Subcutaneous abdominal adipose tissue (tissue), 5 donors: ENCODE measurements around the gene TEX30.
A peak's percentile ranks its signal among the peaks of the same experiment; 100 is the strongest.

Source experiments
- H3K27ac ChIP-seq: one replicate; pipeline ENCODE4 v1.7.0; 2013; ENCODE audit warnings: low read depth, mild to moderate bottlenecking, inconsistent platforms, low read length, moderate library complexity
- H3K27me3 ChIP-seq, 5 donors: one replicate each; pipeline ENCODE4 v1.7.0; 2013; ENCODE audit warnings: low read length in 5 of 5, inconsistent platforms in 1 of 5; ENCODE audit not compliant: control insufficient read depth in 5 of 5, insufficient read depth in 4 of 5
- H3K36me3 ChIP-seq, 5 donors: one replicate each; pipeline ENCODE4 v1.7.0; 2013; ENCODE audit warnings: low read length in 5 of 5; ENCODE audit not compliant: control insufficient read depth in 5 of 5, insufficient read depth in 5 of 5
- H3K4me1 ChIP-seq, 5 donors: one replicate each; pipeline ENCODE4 v1.7.0; 2013; ENCODE audit warnings: low read length in 5 of 5, mild to moderate bottlenecking in 3 of 5, moderate library complexity in 1 of 5; ENCODE audit not compliant: control insufficient read depth in 5 of 5, insufficient read depth in 5 of 5
- H3K4me3 ChIP-seq, 5 donors: one replicate each; pipeline ENCODE4 v1.7.0; 2013; ENCODE audit warnings: low read length in 5 of 5, low read depth in 1 of 5
- H3K9ac ChIP-seq, 5 donors: one replicate each; pipeline ENCODE4 v1.7.0; 2013; ENCODE audit warnings: low read length in 5 of 5, mild to moderate bottlenecking in 4 of 5, moderate library complexity in 3 of 5
- H3K9me3 ChIP-seq, 5 donors: one replicate each; pipeline ENCODE4 v1.7.0; 2013; ENCODE audit warnings: low read length in 5 of 5; ENCODE audit not compliant: control insufficient read depth in 5 of 5
- donor health status: healthy.
- donor health status: healthy.
- donor health status: healthy.
- donor health status: healthy.
- donor health status: healthy.

TEX30 gene

DNA sequence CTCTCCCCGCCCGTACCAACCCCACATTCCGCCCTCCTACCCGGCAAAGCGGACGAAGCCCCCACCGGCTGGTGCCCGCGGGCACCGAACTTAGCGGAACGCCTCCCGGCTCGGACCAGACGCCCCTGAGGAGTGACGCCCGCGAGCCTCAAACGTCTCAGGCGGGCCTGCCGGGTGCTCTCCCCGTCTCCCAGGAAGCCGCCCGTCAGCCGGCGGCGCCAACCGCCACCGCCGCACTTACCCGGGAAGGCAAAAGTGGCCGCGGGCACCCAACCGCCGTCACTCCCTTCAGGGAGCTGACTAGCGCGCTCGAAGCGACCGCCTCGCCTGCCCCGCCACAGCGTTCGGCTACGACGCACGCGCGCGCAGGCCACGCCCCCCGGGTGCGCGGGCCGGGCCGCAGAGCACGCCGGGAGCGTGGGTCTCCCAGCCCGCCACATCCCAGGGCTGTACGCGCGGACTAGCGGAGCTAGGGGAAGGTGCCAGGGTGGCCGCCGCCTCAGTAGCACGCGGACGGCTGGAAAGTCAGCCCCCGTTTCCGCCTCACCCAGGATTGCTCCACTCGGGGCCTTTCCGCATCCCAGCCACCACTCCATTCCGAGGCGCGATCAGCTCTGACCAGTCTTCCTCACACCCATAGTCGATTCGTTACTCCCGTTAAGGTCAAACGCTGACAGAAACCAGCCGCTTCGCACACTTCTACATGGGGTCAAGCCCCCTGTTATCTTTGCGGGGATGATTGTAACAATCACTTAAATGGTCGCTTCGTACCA, at the start of gene TEX30:
Gene TEX30 (minus strand): TSS at position 346 of the 773 bp plus-strand sequence. CDS start 3,760 bp downstream, outside the sequence.
- peaks cover 0 to 19% (median 15%) of the 10 kb centered on the region in 5 donors for H3K4me1 ChIP-seq
- no peaks in the 10 kb centered on the region for H3K27me3 ChIP-seq
- peak within 1 kb of the TSS; percentile 74 for H3K27ac ChIP-seq
- peak within 1 kb of the TSS; percentile 48 to 94 (median 91) for H3K9ac ChIP-seq
- H3K9me3 ChIP-seq = no peaks in the 10 kb centered on the region
- H3K4me3 ChIP-seq = peak within 1 kb of the TSS; percentile 80 to 90 (median 84)
- H3K36me3 ChIP-seq = no peaks in the 10 kb centered on the region

DNA sequence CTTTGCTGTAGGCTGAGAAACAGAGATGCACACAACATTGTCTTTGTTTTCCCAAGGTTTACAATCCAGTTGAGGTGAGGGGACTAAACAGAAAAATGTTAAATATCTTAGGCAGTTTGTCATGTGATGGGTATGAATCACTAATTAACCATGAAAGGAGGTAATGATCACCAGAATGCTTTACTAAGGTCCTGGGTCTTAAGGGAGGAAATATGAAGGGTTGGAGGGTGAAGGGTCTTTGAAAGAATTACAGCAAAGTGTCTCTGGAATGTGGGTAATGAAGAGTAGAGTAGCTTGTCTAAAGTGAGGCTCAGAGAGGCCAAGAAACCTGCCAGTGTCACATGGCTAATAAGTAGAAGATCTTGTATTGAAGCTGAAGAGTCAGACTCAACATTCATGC, 44.3 kb upstream of the TEX30 start:
- H3K9me3 ChIP-seq = no peaks in the 10 kb centered on the region
- H3K4me3 ChIP-seq = no peak overlapping the region
- no peaks in the 10 kb centered on the region for H3K27me3 ChIP-seq
- H3K4me1 ChIP-seq = peaks cover 0 to 5% (median 0%) of the 10 kb centered on the region in 5 donors
- H3K27ac ChIP-seq = no peak overlapping the region
- peaks cover 19 to 31% (median 25%) of the 10 kb centered on the region in 5 donors for H3K36me3 ChIP-seq
- no peak overlapping the region for H3K9ac ChIP-seq

DNA sequence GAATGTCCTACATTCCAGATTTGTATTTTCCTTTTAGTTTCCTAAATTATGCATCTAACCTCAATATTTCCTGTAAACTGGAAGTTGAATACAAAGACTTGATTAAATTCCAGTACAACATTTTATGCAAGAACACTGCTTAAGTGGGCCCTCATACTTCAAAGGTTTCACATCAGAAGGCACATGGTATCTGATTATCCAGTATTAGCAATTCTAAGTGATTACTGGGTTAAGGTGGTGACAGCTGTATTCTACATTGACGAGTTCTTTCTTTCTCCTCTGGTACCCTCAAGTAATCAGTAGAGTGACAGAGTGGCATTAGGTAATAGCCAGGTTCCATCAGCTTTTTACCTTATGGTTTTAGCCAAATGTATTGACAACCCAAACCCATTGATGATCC, 43.7 kb upstream of the TEX30 start:
- Histone ChIP-seq H3K9me3 (no peaks in the 10 kb centered on the region), H3K4me1 (peaks cover 0 to 5% (median 0%) of the 10 kb centered on the region in 5 donors), H3K4me3 (no peak overlapping the region), H3K27me3 (no peaks in the 10 kb centered on the region), H3K36me3 (peaks cover 14 to 24% (median 20%) of the 10 kb centered on the region in 5 donors), H3K27ac (no peak overlapping the region), H3K9ac (no peak overlapping the region)

DNA sequence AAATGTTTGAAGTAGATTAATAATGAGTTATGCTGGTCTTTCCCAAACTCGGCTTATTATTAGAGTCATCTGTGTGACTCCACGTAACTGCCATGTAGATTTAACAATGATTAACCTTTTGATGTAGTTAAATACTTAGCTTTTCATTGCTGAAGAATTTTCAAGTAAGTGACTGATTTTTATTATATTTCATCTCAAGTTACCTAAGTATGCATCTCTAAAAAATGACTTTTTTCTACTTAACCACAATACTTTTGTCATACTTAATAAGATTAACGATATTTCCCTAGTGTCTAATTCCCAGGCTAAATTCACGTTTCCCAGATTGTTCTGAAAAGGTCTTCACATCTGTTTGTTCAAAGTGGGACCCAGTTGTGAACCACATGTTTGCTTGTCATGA, 43.1 kb upstream of the TEX30 start:
- H3K4me3 ChIP-seq = no peak overlapping the region
- H3K27ac ChIP-seq = no peak overlapping the region
- H3K9me3 ChIP-seq = no peaks in the 10 kb centered on the region
- no peaks in the 10 kb centered on the region for H3K27me3 ChIP-seq
- peaks cover 0 to 5% (median 0%) of the 10 kb centered on the region in 5 donors for H3K4me1 ChIP-seq
- peaks cover 8 to 22% (median 15%) of the 10 kb centered on the region in 5 donors for H3K36me3 ChIP-seq
- no peak overlapping the region for H3K9ac ChIP-seq

DNA sequence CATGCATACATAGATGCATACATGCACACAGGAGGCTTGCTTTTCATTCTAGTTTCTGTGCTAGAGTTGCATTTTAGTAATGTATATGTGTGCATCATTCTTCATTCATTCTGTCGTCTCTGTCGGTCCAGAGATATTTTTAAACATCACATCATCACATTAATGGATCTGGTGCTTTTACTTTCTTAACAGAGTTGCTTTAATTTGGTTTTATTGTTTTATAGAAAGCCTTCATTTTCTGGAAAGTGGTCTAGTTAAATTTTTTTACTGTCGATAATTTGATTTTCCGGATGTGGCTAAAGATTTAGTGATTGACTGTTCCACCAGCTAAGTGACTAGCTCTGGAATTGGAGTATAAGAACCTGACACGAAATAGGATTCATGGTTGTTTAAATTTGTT, 42.2 kb upstream of the TEX30 start:
- peaks cover 0 to 2% (median 0%) of the 10 kb centered on the region in 5 donors for H3K9me3 ChIP-seq
- no peak overlapping the region for H3K27ac ChIP-seq
- H3K4me3 ChIP-seq = no peak overlapping the region
- peaks cover 7 to 19% (median 11%) of the 10 kb centered on the region in 5 donors for H3K36me3 ChIP-seq
- peaks cover 0 to 5% (median 0%) of the 10 kb centered on the region in 5 donors for H3K4me1 ChIP-seq
- no peaks in the 10 kb centered on the region for H3K27me3 ChIP-seq
- H3K9ac ChIP-seq = no peak overlapping the region

DNA sequence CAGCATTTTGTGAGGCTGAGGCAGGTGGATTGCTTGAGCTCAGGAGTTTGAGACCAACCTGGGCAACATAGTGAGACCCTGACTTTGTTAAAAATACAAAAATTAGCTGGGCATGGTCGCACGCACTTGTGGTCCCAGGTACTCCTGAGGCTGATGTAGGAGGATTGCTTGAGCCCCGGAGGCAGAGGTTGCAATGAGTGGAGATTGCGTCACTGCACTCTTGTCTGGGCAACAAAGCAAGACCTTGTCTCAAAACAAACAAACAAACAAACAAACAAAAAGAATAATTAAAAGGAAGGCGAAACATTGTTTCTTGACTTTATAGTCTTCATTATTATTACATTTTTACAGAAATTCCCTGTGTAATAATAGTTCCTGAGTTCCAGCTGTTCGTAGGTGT, 41.2 kb upstream of the TEX30 start:
- H3K36me3 ChIP-seq = peaks cover 7 to 16% (median 11%) of the 10 kb centered on the region in 5 donors
- no peak overlapping the region for H3K9ac ChIP-seq
- H3K9me3 ChIP-seq = peaks cover 0 to 3% (median 0%) of the 10 kb centered on the region in 5 donors
- H3K27ac ChIP-seq = no peak overlapping the region
- H3K4me1 ChIP-seq = peaks cover 0 to 2% (median 0%) of the 10 kb centered on the region in 5 donors
- no peak overlapping the region for H3K4me3 ChIP-seq
- no peaks in the 10 kb centered on the region for H3K27me3 ChIP-seq

DNA sequence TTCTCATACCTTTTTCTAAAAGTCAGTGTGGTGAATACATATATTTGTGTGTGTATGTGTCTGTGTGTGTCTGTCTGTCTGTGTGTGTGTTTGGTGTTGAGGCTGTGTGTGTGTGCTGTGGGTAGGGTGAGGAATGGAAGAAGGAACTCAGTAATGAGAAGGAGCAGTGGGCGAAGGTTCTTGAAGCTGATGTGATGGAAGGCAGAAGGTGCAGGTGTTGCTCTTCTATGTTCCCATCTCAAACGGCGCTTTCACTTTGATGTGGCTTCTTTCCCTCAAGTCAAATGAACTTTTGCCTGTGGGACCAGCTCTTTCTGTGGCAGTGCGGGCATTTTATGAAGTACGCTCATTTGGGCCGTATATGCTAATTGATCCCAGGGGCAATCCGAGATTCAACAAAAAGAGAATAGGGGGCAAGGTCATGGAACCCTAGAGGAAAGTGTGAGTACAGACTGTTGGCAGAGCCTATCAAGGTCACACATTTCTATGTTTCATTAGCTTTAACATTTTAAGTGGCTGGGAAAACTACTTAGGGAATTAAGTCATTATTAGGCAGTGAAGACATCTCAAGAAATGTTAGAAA, 40.5 kb upstream of the TEX30 start:
- H3K4me3 ChIP-seq = no peak overlapping the region
- no peak overlapping the region for H3K9ac ChIP-seq
- H3K27ac ChIP-seq = no peak overlapping the region
- H3K36me3 ChIP-seq = peaks cover 7 to 16% (median 8%) of the 10 kb centered on the region in 5 donors
- H3K27me3 ChIP-seq = no peaks in the 10 kb centered on the region
- peaks cover 0 to 3% (median 0%) of the 10 kb centered on the region in 5 donors for H3K9me3 ChIP-seq
- H3K4me1 ChIP-seq = peaks cover 0 to 2% (median 0%) of the 10 kb centered on the region in 5 donors

DNA sequence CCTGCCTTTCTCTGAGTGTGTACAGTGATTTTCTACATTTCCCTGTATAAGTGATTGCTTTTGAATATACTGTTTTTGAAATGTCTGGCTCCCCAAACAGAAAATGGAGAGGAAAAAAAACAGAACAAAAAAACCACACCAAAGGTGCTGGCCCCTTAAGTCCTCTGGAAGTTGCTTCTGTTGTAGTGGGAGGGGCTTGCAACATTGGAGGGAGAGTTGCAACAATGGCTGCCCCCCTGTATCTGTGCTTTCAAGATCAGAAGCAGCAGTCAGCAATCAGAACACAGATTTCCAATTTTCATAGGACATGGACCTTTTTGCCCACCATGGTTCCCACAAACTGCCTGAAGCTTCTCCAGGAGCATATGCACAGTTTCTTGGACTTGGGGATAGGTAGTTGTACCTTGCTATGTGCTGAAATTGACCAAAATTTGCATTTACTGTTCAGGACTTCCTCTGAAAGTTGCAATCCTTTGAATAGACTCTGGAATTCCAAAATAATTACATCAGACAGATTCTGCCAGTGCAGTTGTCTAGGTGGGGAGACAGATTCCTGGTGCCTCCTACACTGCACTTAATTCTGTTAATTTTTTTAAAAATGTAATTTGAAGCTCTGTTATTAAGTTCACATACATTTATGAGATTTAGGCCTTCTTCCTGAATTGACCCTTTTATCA, 39.2 kb upstream of the TEX30 start:
- H3K9ac ChIP-seq = no peak overlapping the region
- no peak overlapping the region for H3K27ac ChIP-seq
- peaks cover 0 to 2% (median 0%) of the 10 kb centered on the region in 5 donors for H3K4me1 ChIP-seq
- peaks cover 4 to 11% (median 7%) of the 10 kb centered on the region in 5 donors for H3K36me3 ChIP-seq
- H3K9me3 ChIP-seq = peaks cover 0 to 3% (median 0%) of the 10 kb centered on the region in 5 donors
- H3K4me3 ChIP-seq = no peak overlapping the region
- H3K27me3 ChIP-seq = no peaks in the 10 kb centered on the region

DNA sequence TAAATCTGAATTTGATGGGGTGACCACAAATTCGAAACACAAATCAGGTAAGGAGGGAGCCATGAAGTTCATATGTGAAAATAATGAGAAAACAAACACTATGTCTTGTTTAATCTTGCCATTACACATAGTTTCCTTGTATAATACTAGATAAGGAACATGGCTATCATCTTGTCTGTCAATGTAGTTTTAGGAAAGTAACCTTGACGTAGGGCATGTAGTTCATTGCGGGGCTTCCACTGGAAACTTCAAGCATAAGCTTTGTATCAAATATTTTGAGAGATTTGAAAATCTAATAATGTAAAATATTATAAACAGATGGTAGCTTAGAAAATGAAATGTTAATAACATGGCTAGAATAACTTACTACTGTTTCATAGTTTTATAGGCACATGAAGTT, 34.1 kb upstream of the TEX30 start:
- Histone ChIP-seq H3K36me3 (peaks cover 0 to 6% (median 3%) of the 10 kb centered on the region in 5 donors), H3K27ac (no peak overlapping the region), H3K4me1 (peaks cover 0 to 7% (median 2%) of the 10 kb centered on the region in 5 donors), H3K4me3 (no peak overlapping the region), H3K27me3 (no peaks in the 10 kb centered on the region), H3K9ac (no peak overlapping the region), H3K9me3 (peaks cover 0 to 3% (median 0%) of the 10 kb centered on the region in 5 donors)
